Adrenal gland (tissue), 19 donors: Measurements from ENCODE around the gene LTO1. TPM values are rescaled to one million over a fixed set of nuclear protein-coding genes. Genes with fewer than 3 reads are reported as not detected.

Experiments used
- DNase-seq, 7 donors: peaks; one replicate each; pipeline ENCODE4 v3.0.0-alpha.2; 2019 to 2020
- H3K27ac ChIP-seq, 5 donors: fragments of 200-600 bp; sonication (generic) in 4 of 5; 1 replicate in 3 of 5; 2 replicates in 2 of 5; pipeline versions ENCODE4 v1.5.1 to v1.8.0; 2016 to 2020; ENCODE audit warnings: mild to moderate bottlenecking in 1 of 5
- H3K27me3 ChIP-seq: fragments of 200-600 bp; 2 replicates; pipeline ENCODE4 v1.8.0; 2021
- H3K36me3 ChIP-seq, 2 donors: fragments of 200-600 bp; replicated peaks in 1 of 2; 1 replicate in 1 of 2; 2 replicates in 1 of 2; pipeline versions ENCODE4 v1.5.1 to v1.8.0; 2018 to 2022
- H3K4me1 ChIP-seq, 2 donors: fragments of 200-600 bp; replicated peaks in 1 of 2; 1 replicate in 1 of 2; 2 replicates in 1 of 2; pipeline versions ENCODE4 v1.5.1 to v1.8.0; 2018 to 2021
- H3K4me3 ChIP-seq, 4 donors: fragments of 200-600 bp; sonication (generic) in 3 of 4; one replicate each; pipeline ENCODE4 v1.5.1; 2016 to 2018
- H3K9me3 ChIP-seq, 3 donors: fragments of 200-600 bp; sonication (generic) in 1 of 3; replicated peaks in 1 of 3; 1 replicate in 2 of 3; 2 replicates in 1 of 3; pipeline versions ENCODE4 v1.5.1 to v1.8.0; 2016 to 2021
- POLR2A ChIP-seq, 2 donors: fragments of 450-650 bp; IDR thresholded peaks; one replicate each; pipeline ENCODE4 v1.6.1; 2017; ENCODE audit warnings: antibody characterized with exemption in 2 of 2, mild to moderate bottlenecking in 2 of 2, moderate library complexity in 1 of 2
- WGBS, 4 donors: extraction: QIAGEN DNeasy Blood & Tissue Kit in 2 of 4; methylation state at CpG; one replicate each; pipeline versions ENCODE4 v1.1.5 to v1.1.7; 2013 to 2017; 5-methylcytosine and 5-hydroxymethylcytosine counted together
- intact Hi-C, 2 donors: fragments of 100-400 bp; cut with DNase I; formaldehyde crosslinking; loops; one replicate each; pipeline versions ENCODE4 v1.14.1 to v1.15.0; 2022 to 2023
- long read RNA-seq, 10 donors: library from polyadenylated mRNA in 3 of 10; unstranded in 2 of 10; stranded (forward) in 1 of 10; transcript quantifications; one replicate each; pipeline ENCODE4 v2.0.0 and lab custom pipeline, GENCODE V29; 2021 to 2026
- polyA plus RNA-seq, 3 donors: library from polyadenylated mRNA; stranded (reverse); fragments of 200-250 nt in 2 of 3; fragments of 350-450 nt in 1 of 3; fragmentation: Illumina TruSeq in 1 of 3; extraction: RNeasy Lipid Tissue Mini Kit (QIAGEN cat#74804) in 1 of 3; gene quantifications; one replicate each; pipeline ENCODE4 v1.2.3, GENCODE V29; 2013 to 2014
- total RNA-seq, 9 donors: library from RNA; depleted of rRNA in 4 of 9; stranded (reverse); fragments of >200 nt in 4 of 9; fragments of 120-200 nt in 1 of 9; fragmentation: NEBNext Ultra II Directional in 1 of 9; extraction: Animal tissue kit (Norgen Biotek cat#: 25700) in 1 of 9; gene quantifications; one replicate each; pipeline versions ENCODE4 v1.1.0 to v1.2.4, GENCODE V29; 2013 to 2023
- TF ChIP-seq, protein P1 (sequence below), 6 experiments: fragments of 450-650 bp in 4 of 6; fragments of 200-600 bp in 2 of 6; sonication (generic) in 1 of 6; IDR thresholded peaks; 1 replicate in 5 of 6; 2 replicates in 1 of 6; pipeline versions ENCODE4 v1.5.1 to v1.8.0; 2016 to 2021; ENCODE audit warnings: antibody characterized with exemption in 6 of 6, mild to moderate bottlenecking in 2 of 6, moderate library complexity in 1 of 6
- donor health status: healthy with polysubstance abuse.
- donor health status: Bipolar disorder and iron deficiency.
- donor health status: DM: yes; HTN: yes; CAD: no.
- donor health status: DM: no; HTN: no; CAD: no.
- donor health status: DM: no; HTN: no; CAD: no.
- donor health status: DM: yes; HTN: yes; CAD: no.

Gene LTO1, protein sequence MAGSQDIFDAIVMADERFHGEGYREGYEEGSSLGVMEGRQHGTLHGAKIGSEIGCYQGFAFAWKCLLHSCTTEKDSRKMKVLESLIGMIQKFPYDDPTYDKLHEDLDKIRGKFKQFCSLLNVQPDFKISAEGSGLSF
- total RNA-seq: 10 to 100 TPM; 10.9 to 41.3 (median 21.3) TPM
- polyA plus RNA-seq: 10 to 100 TPM; 23.0 to 52.5 (median 38.4) TPM
- long read RNA-seq, donor 1, partial matches to known transcripts: 0 of 2 reads
- long read RNA-seq, donor 1, other reads (novel, unspliced or antisense): 0 of 2 reads
- long read RNA-seq, donor 2, partial matches to known transcripts: 0 of 2 reads
- long read RNA-seq, donor 2, other reads (novel, unspliced or antisense): 0 of 2 reads
- long read RNA-seq, donor 3, partial matches to known transcripts: 6 of 8 reads
- long read RNA-seq, donor 3, other reads (novel, unspliced or antisense): 0 of 8 reads
- long read RNA-seq, donor 4, partial matches to known transcripts: 1 of 10 reads
- long read RNA-seq, donor 4, other reads (novel, unspliced or antisense): 7 of 10 reads
- long read RNA-seq, donor 5, transcript LTO1-201 (5 exons, 2,478 nt): major isoform, 14 of 23 reads
- long read RNA-seq, donor 5, partial matches to known transcripts: 0 of 23 reads
- long read RNA-seq, donor 5, other reads (novel, unspliced or antisense): 6 of 23 reads
- long read RNA-seq, donor 6, partial matches to known transcripts: 0 of 14 reads
- long read RNA-seq, donor 6, other reads (novel, unspliced or antisense): 10 of 14 reads
- long read RNA-seq, donor 7: 0 reads
- long read RNA-seq, donor 8, partial matches to known transcripts: 63 of 67 reads
- long read RNA-seq, donor 8, other reads (novel, unspliced or antisense): 0 of 67 reads
- long read RNA-seq, donor 9, partial matches to known transcripts: 0 of 5 reads
- long read RNA-seq, donor 9, other reads (novel, unspliced or antisense): 0 of 5 reads
- long read RNA-seq, donor 10, partial matches to known transcripts: 65 of 65 reads
- long read RNA-seq, donor 10, other reads (novel, unspliced or antisense): 0 of 65 reads

GRCh38 chr11:69674886-69675714, at the start of gene LTO1:
TSS of gene LTO1 (minus strand) at chr11:69675353. CDS start at chr11:69675239, 114 bp downstream.
- peaks cover 11 to 22% of the 10 kb centered on the region in 2 donors for H3K4me1 ChIP-seq
- peak within 1 kb of the TSS; percentile 23 to 94 (median 87) for H3K27ac ChIP-seq
- intact Hi-C loops: no loop called here

DNA sequence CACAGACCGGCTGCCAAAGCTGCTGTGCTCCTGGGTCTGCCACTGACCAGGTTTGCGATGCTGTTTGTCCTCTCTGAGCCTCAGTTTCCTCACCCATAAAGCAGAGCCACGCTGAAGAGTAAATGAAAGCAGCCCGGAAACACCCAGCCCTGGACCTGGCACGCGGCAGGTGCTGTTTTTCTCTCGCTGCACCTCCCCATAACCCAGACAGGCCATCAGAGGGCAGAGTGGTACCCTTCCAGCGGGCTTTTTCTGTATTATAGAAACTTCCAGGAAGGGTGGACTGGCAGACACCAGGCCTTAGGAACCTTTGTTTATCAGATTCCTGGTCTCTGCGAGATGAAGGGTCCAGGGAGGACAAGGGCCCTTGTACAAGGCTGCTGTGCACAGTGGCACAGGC, 46.6 kb upstream of the LTO1 start:
- TF ChIP-seq, protein P1, sequence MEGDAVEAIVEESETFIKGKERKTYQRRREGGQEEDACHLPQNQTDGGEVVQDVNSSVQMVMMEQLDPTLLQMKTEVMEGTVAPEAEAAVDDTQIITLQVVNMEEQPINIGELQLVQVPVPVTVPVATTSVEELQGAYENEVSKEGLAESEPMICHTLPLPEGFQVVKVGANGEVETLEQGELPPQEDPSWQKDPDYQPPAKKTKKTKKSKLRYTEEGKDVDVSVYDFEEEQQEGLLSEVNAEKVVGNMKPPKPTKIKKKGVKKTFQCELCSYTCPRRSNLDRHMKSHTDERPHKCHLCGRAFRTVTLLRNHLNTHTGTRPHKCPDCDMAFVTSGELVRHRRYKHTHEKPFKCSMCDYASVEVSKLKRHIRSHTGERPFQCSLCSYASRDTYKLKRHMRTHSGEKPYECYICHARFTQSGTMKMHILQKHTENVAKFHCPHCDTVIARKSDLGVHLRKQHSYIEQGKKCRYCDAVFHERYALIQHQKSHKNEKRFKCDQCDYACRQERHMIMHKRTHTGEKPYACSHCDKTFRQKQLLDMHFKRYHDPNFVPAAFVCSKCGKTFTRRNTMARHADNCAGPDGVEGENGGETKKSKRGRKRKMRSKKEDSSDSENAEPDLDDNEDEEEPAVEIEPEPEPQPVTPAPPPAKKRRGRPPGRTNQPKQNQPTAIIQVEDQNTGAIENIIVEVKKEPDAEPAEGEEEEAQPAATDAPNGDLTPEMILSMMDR (IDR thresholded peaks at IDR 0.05): no peak
- no peak for TF ChIP-seq POLR2A (IDR thresholded peaks at IDR 0.05)
- Histone ChIP-seq H3K9me3 (no peaks in the 10 kb centered on the region), H3K27me3 (peaks cover 20% of the 10 kb centered on the region), H3K36me3 (no peaks in the 10 kb centered on the region), H3K4me3 (no peak overlapping the region), H3K27ac (no peak overlapping the region), H3K4me1 (no peaks in the 10 kb centered on the region)
- 24 to 58% (median 50%) methylated on average over 3 to 9 of the region's 9 CpGs for WGBS, 4 donors
- intact Hi-C loops: no loop called here
- DNase-seq: no peak

More at GRCh38 chr11:69674886-69675714, at the start of gene LTO1:
- DNase-seq: peak; percentile 96 to 98 (median 98)
- Histone ChIP-seq H3K36me3 (peaks cover 0 to 14% of the 10 kb centered on the region in 2 donors), H3K9me3 (no peaks in the 10 kb centered on the region), H3K4me3 (peak within 1 kb of the TSS; percentile 73 to 100 (median 96)), H3K27me3 (no peaks in the 10 kb centered on the region)
- peak; percentile 67 to 85 for TF ChIP-seq POLR2A (IDR thresholded peaks at IDR 0.05)
- TF ChIP-seq, protein P1 (IDR thresholded peaks at IDR 0.05): peak in 4 of 6 experiments; percentile 9 to 31 (median 18)
- WGBS, 4 donors: 0 to 8% (median 4%) methylated on average over 31 to 72 of the region's 72 CpGs

GRCh38 chr11:69721106-69721505, 46.0 kb upstream of the LTO1 start:
- Histone ChIP-seq H3K27ac (no peak overlapping the region), H3K4me1 (no peaks in the 10 kb centered on the region), H3K4me3 (no peak overlapping the region), H3K27me3 (peaks cover 18% of the 10 kb centered on the region), H3K36me3 (no peaks in the 10 kb centered on the region), H3K9me3 (no peaks in the 10 kb centered on the region)
- intact Hi-C loops: no loop called here
- TF ChIP-seq, protein P1 (IDR thresholded peaks at IDR 0.05): no peak
- no peak for TF ChIP-seq POLR2A (IDR thresholded peaks at IDR 0.05)
- WGBS, 4 donors: 48 to 52% (median 50%) methylated on average over 12 to 14 of the region's 14 CpGs
- no peak for DNase-seq
